ENCODE results near the gene CD68.

DNA sequence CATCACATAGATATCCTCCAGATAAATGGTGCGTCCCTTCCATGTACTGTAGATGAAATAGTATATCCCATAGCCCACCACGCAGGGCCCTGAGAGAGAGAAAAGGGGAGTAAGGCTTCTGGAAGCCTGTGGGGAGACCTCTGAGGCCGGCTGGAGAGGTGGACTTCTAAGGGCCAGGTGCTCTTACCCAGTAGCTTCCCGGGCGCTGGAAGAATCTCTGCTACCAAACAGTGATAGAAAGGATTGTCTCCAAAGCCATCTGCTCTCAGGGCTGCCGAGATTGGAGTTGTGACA, 47.5 kb downstream of the CD68 start:
- TF ChIP-seq, protein P1, sequence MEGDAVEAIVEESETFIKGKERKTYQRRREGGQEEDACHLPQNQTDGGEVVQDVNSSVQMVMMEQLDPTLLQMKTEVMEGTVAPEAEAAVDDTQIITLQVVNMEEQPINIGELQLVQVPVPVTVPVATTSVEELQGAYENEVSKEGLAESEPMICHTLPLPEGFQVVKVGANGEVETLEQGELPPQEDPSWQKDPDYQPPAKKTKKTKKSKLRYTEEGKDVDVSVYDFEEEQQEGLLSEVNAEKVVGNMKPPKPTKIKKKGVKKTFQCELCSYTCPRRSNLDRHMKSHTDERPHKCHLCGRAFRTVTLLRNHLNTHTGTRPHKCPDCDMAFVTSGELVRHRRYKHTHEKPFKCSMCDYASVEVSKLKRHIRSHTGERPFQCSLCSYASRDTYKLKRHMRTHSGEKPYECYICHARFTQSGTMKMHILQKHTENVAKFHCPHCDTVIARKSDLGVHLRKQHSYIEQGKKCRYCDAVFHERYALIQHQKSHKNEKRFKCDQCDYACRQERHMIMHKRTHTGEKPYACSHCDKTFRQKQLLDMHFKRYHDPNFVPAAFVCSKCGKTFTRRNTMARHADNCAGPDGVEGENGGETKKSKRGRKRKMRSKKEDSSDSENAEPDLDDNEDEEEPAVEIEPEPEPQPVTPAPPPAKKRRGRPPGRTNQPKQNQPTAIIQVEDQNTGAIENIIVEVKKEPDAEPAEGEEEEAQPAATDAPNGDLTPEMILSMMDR (IDR thresholded peaks at IDR 0.05; ENCODE audit: borderline replicate concordance, extremely low read depth, low read length, poor library complexity, severe bottlenecking) = no peak
- no peak for TF ChIP-seq EZH2 (IDR thresholded peaks at IDR 0.05; ENCODE audit: borderline replicate concordance, low read depth, low read length, severe bottlenecking)
